ENCODE measurements around the gene STAT5A.
"Not testable (repeated sequence)": the region's sequence is repeated elsewhere in the genome, so short reads cannot be mapped to it uniquely, and the experiment has no call there.

The STAT5A gene

DNA sequence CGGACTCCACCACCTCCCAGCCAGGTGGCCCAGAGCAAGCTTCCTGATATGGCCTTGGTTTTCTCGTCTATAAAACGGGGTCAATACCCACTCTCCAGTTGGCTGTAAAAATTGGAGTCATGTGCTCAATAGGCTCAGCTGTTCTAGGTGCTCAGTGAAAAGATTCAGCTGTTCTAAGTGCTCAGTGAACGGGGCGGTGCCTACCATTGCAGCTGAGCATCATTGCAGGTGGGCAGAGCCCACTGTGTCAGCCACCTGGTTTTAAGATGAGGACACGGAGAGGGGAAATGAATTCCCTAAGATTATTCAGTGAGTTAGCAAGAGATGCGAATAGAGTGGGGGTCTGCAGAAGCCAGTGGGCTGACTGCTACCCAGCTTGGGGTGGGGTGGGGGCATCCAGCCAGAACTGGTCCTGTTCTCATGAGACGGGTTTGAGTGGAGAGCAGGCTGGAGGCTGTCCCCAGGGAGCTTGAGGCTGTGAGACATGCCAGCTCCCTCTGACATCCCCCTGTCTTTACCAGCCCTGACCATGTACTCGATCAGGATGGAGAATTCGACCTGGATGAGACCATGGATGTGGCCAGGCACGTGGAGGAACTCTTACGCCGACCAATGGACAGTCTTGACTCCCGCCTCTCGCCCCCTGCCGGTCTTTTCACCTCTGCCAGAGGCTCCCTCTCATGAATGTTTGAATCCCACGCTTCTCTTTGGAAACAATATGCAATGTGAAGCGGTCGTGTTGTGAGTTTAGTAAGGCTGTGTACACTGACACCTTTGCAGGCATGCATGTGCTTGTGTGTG, 21.9 kb downstream of the STAT5A start:
- DNase-seq = no peak

DNA sequence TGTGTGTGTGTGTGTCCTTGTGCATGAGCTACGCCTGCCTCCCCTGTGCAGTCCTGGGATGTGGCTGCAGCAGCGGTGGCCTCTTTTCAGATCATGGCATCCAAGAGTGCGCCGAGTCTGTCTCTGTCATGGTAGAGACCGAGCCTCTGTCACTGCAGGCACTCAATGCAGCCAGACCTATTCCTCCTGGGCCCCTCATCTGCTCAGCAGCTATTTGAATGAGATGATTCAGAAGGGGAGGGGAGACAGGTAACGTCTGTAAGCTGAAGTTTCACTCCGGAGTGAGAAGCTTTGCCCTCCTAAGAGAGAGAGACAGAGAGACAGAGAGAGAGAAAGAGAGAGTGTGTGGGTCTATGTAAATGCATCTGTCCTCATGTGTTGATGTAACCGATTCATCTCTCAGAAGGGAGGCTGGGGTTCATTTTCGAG, 22.5 kb downstream of the STAT5A start:
- DNase-seq = no peak

DNA sequence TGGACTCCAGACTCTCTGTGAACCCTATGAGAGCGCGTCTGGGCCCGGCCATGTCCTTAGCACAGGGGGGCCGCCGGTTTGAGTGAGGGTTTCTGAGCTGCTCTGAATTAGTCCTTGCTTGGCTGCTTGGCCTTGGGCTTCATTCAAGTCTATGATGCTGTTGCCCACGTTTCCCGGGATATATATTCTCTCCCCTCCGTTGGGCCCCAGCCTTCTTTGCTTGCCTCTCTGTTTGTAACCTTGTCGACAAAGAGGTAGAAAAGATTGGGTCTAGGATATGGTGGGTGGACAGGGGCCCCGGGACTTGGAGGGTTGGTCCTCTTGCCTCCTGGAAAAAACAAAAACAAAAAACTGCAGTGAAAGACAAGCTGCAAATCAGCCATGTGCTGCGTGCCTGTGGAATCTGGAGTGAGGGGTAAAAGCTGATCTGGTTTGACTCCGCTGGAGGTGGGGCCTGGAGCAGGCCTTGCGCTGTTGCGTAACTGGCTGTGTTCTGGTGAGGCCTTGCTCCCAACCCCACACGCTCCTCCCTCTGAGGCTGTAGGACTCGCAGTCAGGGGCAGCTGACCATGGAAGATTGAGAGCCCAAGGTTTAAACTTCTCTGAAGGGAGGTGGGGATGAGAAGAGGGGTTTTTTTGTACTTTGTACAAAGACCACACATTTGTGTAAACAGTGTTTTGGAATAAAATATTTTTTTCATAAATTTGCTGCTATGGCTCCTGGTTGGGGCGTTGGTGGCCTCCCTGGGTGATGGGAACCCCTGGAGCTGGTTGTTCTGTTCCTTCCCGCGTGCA, 23.1 kb downstream of the STAT5A start:
- no peak for DNase-seq

DNA sequence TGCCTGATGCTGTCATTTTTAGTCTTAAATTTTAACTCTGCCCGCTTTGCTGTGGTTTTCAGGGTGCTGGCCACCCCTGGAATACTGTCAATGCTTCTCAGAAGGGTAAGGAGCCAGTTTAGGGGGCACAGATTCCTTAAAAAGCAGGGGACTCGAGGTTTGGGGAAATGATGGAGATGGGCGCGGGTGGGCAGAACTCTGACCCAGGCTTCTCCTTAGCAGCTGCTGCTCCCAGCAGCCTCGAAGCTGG, 23.7 kb downstream of the STAT5A start:
- no peak for DNase-seq

DNA sequence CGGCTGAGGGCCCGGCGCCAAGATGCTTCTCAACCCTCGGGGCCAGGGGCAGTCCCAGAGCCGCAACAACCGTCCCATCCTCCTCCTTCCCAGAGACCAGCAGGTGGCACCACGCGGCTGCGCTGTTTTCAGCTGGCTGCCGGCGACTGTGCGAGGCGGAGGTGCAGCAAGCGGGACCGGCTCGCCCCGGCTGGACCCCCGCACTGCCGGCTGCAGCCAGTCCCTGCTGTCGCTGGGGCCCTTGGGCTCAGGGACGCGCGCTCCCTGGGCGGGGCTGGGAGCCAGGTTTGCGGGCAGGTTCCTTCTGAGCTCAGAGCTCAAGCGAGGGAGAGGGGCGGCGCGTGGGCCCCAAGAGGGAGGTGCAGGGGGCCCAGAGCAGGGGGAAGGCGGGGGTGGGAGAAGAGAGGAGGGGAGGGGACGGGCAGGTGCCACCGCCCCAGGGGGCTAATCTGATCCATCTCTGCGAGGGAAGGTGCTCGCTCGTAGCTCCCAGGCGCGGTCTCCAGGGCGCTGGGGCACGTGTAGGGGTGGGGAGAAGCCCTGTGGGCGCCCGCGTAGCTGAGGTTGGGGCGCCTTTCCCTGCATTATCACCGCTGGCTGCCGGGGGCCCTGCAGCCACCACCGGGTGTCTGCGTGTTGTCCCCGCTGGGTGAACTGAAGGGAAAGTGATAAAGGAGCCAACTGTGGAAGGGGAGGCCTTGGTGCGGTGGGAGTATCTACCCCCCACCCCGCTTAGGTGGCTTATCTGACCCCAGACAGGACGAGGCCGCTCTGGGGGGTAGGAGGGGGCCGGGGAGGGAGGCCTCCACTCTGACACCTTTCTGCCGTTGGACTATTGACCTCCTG, 24.2 kb downstream of the STAT5A start:
- DNase-seq = peak; percentile 75

- DNase-seq = no peak
These were observed 25.1 kb downstream of the STAT5A start for GRCh38 chr17:42313389-42313772.

DNA sequence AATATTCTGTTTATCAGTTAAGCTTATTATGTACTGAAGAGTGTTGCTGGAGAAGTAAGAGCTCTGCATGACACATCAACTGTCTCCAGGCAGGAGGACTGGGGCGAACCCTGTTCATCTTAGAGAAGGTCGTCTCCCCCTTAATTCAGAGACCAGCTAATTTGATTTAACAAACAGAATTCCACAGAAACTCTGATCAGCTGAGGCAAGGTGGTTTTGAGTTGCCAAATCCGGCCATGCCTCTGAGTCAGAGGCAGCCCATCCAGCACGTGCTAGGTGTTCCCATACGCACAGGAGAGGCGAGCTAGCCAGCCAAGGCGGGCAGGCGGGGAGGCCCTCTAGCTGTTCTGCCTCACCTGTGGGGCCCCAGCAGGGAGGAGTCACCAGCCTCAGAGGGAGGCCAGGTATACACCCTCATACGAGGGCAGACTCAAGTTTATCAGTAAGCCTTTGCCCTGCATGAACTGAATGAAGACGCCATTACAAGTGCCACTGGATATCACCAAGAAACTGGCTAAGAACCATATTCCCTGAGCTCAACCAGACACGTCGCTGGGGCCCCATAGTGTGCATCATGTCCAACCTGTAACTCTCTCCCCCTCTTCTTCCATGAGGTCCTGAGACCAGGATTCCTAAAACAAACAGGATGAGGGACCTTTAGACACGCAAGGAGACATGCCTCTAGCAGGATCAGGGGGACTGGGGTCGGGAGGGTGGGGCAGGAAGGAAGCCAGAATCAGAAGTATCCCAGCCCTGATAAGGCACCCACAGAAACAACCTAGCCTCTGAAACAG, 25.7 kb downstream of the STAT5A start:
- DNase-seq = peak; percentile 47

DNA sequence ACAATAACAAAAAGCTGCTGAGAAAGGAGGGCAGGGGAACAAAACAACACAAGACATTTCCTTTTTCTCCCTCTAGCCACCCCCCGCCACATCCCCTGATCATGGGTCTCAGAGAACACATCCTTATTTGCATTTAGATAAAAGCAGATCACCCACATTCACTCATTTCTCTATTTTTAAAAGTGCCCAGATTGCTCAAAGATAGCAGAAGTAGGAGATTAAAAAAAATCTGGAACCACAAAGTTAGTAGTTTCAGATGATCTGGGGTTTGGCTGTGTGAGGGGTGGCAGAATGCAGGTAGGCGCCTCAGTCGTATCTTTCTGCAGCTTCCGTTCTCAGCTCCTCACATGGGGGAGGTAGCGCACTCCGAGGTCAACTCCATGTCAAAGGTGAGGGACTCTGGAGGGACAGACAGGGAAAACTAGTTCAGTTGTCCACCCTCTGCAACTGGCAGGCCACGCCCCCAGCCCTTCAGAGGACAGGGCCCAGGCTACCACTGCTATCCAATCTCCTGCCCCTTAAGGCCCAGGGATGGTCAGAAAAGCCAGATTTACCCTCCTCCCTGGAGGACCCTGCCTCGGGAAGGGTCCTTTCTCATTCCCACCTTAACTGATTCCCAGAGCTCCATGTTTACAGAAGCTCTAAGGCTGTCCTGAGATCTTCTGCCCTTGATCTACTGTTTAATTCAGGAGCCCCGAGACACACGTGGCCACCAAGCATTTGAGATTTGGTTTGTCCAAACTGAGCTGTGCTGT, 27.3 kb downstream of the STAT5A start:
- no peak for DNase-seq

- no peak for DNase-seq
These were observed 28.5 kb downstream of the STAT5A start for GRCh38 chr17:42316755-42317154.

- DNase-seq = no peak
These were observed 29.1 kb downstream of the STAT5A start for GRCh38 chr17:42317266-42317845.

- DNase-seq = not testable (repeated sequence)
These were observed 29.7 kb downstream of the STAT5A start for GRCh38 chr17:42317967-42318366.

- no peak for DNase-seq
These were observed 33.3 kb downstream of the STAT5A start for GRCh38 chr17:42321555-42321954.

DNA sequence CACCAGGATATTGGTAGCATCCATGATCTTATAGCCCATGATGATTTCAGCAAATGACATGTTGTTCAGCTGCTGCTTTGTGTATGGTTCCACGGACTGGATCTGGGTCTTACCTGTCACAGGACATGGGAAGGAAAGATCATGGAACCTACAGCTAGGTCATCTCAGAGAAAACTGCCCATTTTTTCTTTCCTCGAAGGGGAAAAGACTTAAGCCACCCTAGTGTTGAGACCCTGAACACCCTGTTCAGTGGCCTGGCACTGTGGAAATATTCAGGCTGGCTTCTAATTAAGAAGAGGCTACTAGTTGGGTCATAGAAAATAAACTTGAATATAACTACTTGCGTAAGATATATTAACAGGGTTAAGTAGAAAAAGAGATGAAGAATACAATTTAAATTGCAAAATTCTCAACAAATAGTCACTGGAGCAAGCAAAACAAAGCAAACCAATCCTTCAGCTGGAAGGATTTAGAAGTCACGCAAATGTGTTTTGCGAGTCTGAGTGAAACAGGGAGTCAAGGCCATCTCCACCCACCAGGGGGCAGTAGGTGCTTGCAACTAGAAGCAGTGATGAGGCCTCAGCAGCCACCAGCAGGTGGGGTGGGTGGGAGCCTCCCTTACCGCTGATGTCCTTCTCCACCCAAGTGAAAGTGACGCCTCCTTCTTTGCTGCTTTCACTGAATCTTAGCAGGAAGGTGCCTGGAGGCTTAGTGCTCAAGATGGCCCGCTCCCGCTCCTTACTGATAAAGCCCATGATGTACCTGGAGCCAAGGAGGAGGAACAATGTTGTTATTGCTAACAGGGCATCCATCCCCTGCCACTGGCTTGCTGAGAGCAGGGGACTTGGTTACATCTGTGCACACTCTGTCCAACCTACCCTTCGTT, 34.3 kb downstream of the STAT5A start:
- peak; percentile 97 for DNase-seq

- no peak for DNase-seq
These were observed 35.0 kb downstream of the STAT5A start for GRCh38 chr17:42323268-42323773.

DNA sequence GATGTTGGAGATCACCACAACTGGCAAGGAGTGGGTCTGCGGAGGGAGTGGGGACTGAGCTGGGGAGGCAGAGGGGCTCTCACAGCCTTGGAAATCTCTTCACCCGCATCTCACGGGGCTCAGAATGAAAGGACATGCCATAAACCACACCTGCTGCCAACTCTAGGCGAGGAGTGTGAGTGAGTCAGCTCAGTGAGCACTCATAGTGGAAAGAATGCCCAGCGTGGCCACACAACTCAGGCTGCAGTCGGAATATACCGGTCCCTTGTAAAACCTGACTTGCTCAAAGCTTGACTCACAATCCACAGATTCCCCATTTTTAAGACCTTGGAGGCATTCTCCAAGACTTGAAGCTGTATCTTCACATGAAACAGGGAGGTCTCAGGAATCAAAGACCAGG, 36.7 kb downstream of the STAT5A start:
- DNase-seq = no peak

GRCh38 chr17:42329025-42329976, 41.0 kb downstream of the STAT5A start:
- DNase-seq = no peak

DNA sequence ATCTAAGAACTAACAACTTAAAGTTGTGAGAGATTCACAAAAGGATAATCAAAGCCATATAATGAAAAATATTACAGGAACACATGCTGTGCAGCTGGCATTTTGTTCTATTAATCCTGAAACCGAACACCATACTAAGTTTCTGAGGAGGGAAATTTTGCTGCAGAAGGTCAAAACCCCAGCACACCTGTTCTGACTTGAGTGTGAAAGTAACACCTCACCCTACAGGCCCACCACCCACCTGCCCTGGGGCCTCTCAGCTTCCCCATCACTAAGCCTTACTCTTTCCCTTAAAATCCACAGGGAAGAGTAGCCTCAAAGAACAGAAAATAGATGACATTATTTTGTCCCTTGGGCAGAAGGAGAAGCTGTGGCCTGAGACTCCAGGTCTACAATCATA, 44.8 kb downstream of the STAT5A start:
- no peak for DNase-seq

DNA sequence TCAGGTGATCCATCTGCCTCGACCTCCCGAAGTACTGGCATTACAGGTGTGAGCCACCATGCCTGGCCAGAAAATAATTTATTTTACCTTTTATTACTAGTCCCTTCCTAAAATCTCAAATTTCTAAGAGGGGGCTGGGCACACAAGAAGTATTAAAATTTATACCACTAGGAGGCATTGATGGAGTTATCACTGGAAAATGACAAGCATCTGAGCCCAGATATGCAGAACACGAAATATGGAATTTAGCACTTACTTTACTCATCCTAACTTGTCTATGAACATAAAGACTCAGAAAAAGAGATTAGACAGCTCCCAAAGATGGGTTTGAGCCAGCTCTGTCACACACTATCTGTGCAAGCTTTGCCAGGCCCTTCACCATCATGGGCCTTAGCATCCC, 46.4 kb downstream of the STAT5A start:
- DNase-seq = no peak

DNA sequence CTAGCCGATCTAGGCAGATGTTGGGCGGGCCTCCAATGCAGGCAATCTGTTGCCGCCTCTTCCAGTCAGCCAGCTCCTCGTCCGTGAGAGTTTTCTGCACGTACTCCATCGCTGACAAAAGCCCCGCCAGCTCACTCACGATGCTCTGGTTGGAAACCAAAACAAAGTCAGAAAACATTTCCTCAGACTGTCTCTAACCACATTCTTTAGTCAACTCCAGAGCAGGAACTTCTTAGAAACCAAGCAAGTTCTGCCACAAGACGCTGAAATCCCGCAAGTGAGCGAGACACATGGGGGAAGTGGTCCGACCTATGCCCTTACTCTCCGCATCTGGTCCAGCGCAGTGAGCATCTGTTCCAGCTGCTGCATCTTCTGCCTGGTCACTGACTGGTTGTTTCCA, 49.1 kb downstream of the STAT5A start:
- DNase-seq = peak; percentile 70
